ENCODE measurements around the gene RPS6KL1.

Gene RPS6KL1

GRCh38 chr14:74951443-74952179 is 28.6 kb upstream of the RPS6KL1 start:
- no peak for TF ChIP-seq CTCF (IDR thresholded peaks at IDR 0.05; ENCODE audit: borderline replicate concordance, insufficient read depth, low read depth, low read length)

GRCh38 chr14:74950795-74951442 is 27.9 kb upstream of the RPS6KL1 start:
- no peak overlapping the region for H3K4me3 ChIP-seq (ENCODE audit: low read depth, low read length)
- no peak for TF ChIP-seq CTCF (IDR thresholded peaks at IDR 0.05; ENCODE audit: borderline replicate concordance, insufficient read depth, low read depth, low read length)

More at GRCh38 chr14:74951443-74952179, 28.6 kb upstream of the RPS6KL1 start:
- H3K4me3 ChIP-seq (ENCODE audit: low read depth, low read length) = no peak overlapping the region

GRCh38 chr14:74949859-74950573 is 27.0 kb upstream of the RPS6KL1 start:
- H3K4me3 ChIP-seq (ENCODE audit: low read depth, low read length) = no peak overlapping the region
- TF ChIP-seq CTCF (IDR thresholded peaks at IDR 0.05; ENCODE audit: borderline replicate concordance, insufficient read depth, low read depth, low read length) = no peak

- no peak overlapping the region for H3K4me3 ChIP-seq (ENCODE audit: low read depth, low read length)
- no peak for TF ChIP-seq CTCF (IDR thresholded peaks at IDR 0.05; ENCODE audit: borderline replicate concordance, insufficient read depth, low read depth, low read length)
Measured at GRCh38 chr14:74949191-74949601, 26.1 kb upstream of the RPS6KL1 start.

GRCh38 chr14:74948228-74949175 is 25.4 kb upstream of the RPS6KL1 start:
- no peak for TF ChIP-seq CTCF (IDR thresholded peaks at IDR 0.05; ENCODE audit: borderline replicate concordance, insufficient read depth, low read depth, low read length)

GRCh38 chr14:74947353-74948227 is 24.5 kb upstream of the RPS6KL1 start:
- no peak for TF ChIP-seq CTCF (IDR thresholded peaks at IDR 0.05; ENCODE audit: borderline replicate concordance, insufficient read depth, low read depth, low read length)
- no peak overlapping the region for H3K4me3 ChIP-seq (ENCODE audit: low read depth, low read length)

More at GRCh38 chr14:74948228-74949175, 25.4 kb upstream of the RPS6KL1 start:
- H3K4me3 ChIP-seq (ENCODE audit: low read depth, low read length) = no peak overlapping the region
